PC-3 (cell line): ENCODE data around the gene C3orf33. TPM values are rescaled to one million over a fixed set of nuclear protein-coding genes. Genes with fewer than 3 reads are reported as not detected.

Source experiments
- ATAC-seq: fragments of 200-7000 bp; cut with Tn5 transposase; 2 replicates; pipeline ENCODE4 v1.9.1; 2020; ENCODE audit warnings: mild to moderate bottlenecking, moderate library complexity
- BruUV-seq: library from RNA; stranded (reverse); fragments of 400-500 nt; replicated peaks from 2 replicates; lab custom pipeline; 2021; lab: Mats Ljungman, UMichigan
- CTCF ChIA-PET: fragments of 300-600 bp; sonication (Branson Sonifier 250); formaldehyde crosslinking; loops from one replicate; lab custom pipeline; 2022; ENCODE audit warnings: antibody characterized with exemption; lab: Charles Lee
- POLR2A ChIA-PET: fragments of 300-600 bp; sonication (Branson Sonifier 250); formaldehyde crosslinking; loops from one replicate; lab custom pipeline; 2022; ENCODE audit warnings: antibody characterized with exemption; ENCODE audit not compliant: unreplicated experiment; lab: Charles Lee
- DNase-seq: peaks from one replicate; pipeline ENCODE4 v3.0.0-alpha.2; 2015
- H2AFZ ChIP-seq: fragments of 300-600 bp; sonication (generic); 2 replicates; pipeline ENCODE4 v1.6.0; 2016; ENCODE audit warnings: antibody characterized with exemption, low read length
- H3F3A ChIP-seq: fragments of 300-600 bp; sonication (generic); one replicate; pipeline ENCODE4 v1.6.0; 2017; ENCODE audit warnings: antibody characterized with exemption, low read length, control low read depth, mild to moderate bottlenecking; ENCODE audit not compliant: unreplicated experiment
- H3K27ac ChIP-seq: fragments of 300-600 bp; sonication (generic); 2 replicates; pipeline ENCODE4 v1.5.1; 2016; ENCODE audit warnings: mild to moderate bottlenecking, low read length
- H3K27me3 ChIP-seq: fragments of 300-600 bp; sonication (generic); 2 replicates; pipeline ENCODE4 v1.6.1; 2016; ENCODE audit warnings: low read length, mixed read lengths
- H3K36me3 ChIP-seq: fragments of 300-600 bp; sonication (generic); 2 replicates; pipeline ENCODE4 v1.6.1; 2016; ENCODE audit warnings: low read depth, mixed run types, low read length, mixed read lengths
- H3K4me1 ChIP-seq: fragments of 300-600 bp; sonication (generic); 2 replicates; pipeline ENCODE4 v1.5.1; 2016; ENCODE audit warnings: low read length; ENCODE audit not compliant: insufficient read depth
- H3K4me2 ChIP-seq: fragments of 300-600 bp; sonication (generic); 2 replicates; pipeline ENCODE4 v1.6.0; 2016; ENCODE audit warnings: low read length
- H3K4me3 ChIP-seq: fragments of 300-600 bp; sonication (generic); 2 replicates; pipeline ENCODE4 v1.5.1; 2016; ENCODE audit warnings: mild to moderate bottlenecking, low read length, mixed read lengths
- H3K79me2 ChIP-seq: fragments of 300-600 bp; sonication (generic); 2 replicates; pipeline ENCODE4 v1.6.1; 2017; ENCODE audit warnings: low read length, mixed read lengths
- H3K9ac ChIP-seq: fragments of 300-600 bp; sonication (generic); 2 replicates; pipeline ENCODE4 v1.6.0; 2016; ENCODE audit warnings: mild to moderate bottlenecking, low read length
- H3K9me2 ChIP-seq: fragments of 300-600 bp; sonication (generic); replicated peaks from 2 replicates; pipeline ENCODE4 v1.6.1; 2016; ENCODE audit warnings: mixed run types, low read length, mixed read lengths
- H3K9me3 ChIP-seq: fragments of 300-600 bp; sonication (generic); 2 replicates; pipeline ENCODE4 v1.6.1; 2016; ENCODE audit warnings: low read length, mixed read lengths
- H4K20me1 ChIP-seq: fragments of 300-600 bp; sonication (generic); 2 replicates; pipeline ENCODE4 v1.6.1; 2016; ENCODE audit warnings: low read length, mixed read lengths
- CTCF ChIP-seq: fragments of 300-600 bp; sonication (generic); conservative IDR thresholded peaks from 2 replicates; pipeline ENCODE4 v1.5.1; 2017; ENCODE audit warnings: antibody characterized with exemption, low read depth, mild to moderate bottlenecking, low read length
- EZH2 ChIP-seq: fragments of 300-600 bp; sonication (generic); IDR thresholded peaks from one replicate; pipeline ENCODE4 v1.6.1; 2017; ENCODE audit warnings: antibody characterized with exemption, mild to moderate bottlenecking, low read length; ENCODE audit not compliant: unreplicated experiment
- EZH2phosphoT487 ChIP-seq: fragments of 300-600 bp; sonication (generic); IDR thresholded peaks from 2 replicates; pipeline ENCODE4 v1.6.1; 2018; ENCODE audit warnings: mild to moderate bottlenecking, antibody characterized with exemption, low read length, borderline replicate concordance
- intact Hi-C: fragments of 100-400 bp; cut with micrococcal nuclease; formaldehyde crosslinking; loops from 2 replicates; pipeline ENCODE4 v1.9.0; 2023
- total RNA-seq: library from RNA; depleted of rRNA; stranded (reverse); fragments of >200 nt; gene quantifications from 2 replicates; pipeline ENCODE4 v1.2.3, GENCODE V29; 2014

The C3orf33 gene
- total RNA-seq, 1 experiment from 2014 or later: 3.5 TPM

GRCh38 chr3:155742349-155742965 lies 63.6 kb downstream of the C3orf33 start:
- no TSS peak for BruUV-seq
- ATAC-seq: no peak
- Histone ChIP-seq H3K79me2 (0 out of 2 replicates have a peak, but pooled peaks cover 7% of the 10 kb centered on the region), H2AFZ (no peak overlapping the region), H4K20me1 (no peaks in the 10 kb centered on the region), H3K4me2 (peak overlapping the region; percentile 98; the same call in 1 of the 2 replicates), H3K27me3 (no peaks in the 10 kb centered on the region), H3K9ac (no peak overlapping the region), H3K4me1 (peaks cover 28% of the 10 kb centered on the region), H3K4me3 (no peak overlapping the region; the same call in 1 of the 2 replicates), H3K27ac (no peak overlapping the region), H3K36me3 (no peaks in the 10 kb centered on the region), H3F3A (no peaks in the 10 kb centered on the region), H3K9me3 (no peaks in the 10 kb centered on the region), H3K9me2 (no peaks in the 10 kb centered on the region)
- CTCF ChIA-PET: no interaction called here
- DNase-seq: no peak
- POLR2A ChIA-PET: interaction anchor here (0.6 kb wide), 1 partner anchor 111 kb away, joined by 3 read pairs; no protein-coding TSS in a partner anchor
- TF ChIP-seq CTCF (no peak), EZH2 (no peak), EZH2phosphoT487 (no peak)
- intact Hi-C loops: no loop called here

DNA sequence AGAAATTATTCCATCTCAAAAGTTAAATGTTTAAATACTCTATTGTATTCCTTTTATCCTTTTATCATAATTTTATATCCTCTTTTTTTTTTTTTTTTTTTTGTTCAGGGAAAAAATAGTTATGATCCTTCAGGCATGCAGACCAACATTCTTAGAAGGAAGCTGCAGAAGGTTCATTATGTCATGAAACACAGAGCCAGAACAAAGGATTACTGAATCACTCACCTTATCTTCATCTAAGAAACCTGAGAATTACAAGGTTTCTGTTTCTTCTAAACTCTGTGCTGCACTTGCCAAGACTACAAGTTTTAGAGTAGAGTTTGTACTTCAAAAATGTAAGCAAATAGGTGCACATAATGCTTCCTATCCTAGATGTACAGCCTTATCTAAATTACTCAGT lies 64.5 kb downstream of the C3orf33 start:
- Histone ChIP-seq H3K27me3 (no peaks in the 10 kb centered on the region), H3K79me2 (0 out of 2 replicates have a peak, but pooled peaks cover 7% of the 10 kb centered on the region), H2AFZ (no peak overlapping the region), H3F3A (no peaks in the 10 kb centered on the region), H3K27ac (no peak overlapping the region), H3K9me3 (no peaks in the 10 kb centered on the region), H3K4me1 (peaks cover 19% of the 10 kb centered on the region), H3K4me2 (no peak overlapping the region), H3K36me3 (no peaks in the 10 kb centered on the region), H4K20me1 (no peaks in the 10 kb centered on the region), H3K9ac (no peak overlapping the region), H3K9me2 (no peaks in the 10 kb centered on the region), H3K4me3 (no peak overlapping the region)
- ChIA-PET POLR2A (no interaction called here), CTCF (no interaction called here)
- ATAC-seq: no peak
- no peak for DNase-seq
- BruUV-seq: no TSS peak
- intact Hi-C loops: no loop called here
- TF ChIP-seq EZH2phosphoT487 (no peak), CTCF (no peak), EZH2 (no peak)

DNA sequence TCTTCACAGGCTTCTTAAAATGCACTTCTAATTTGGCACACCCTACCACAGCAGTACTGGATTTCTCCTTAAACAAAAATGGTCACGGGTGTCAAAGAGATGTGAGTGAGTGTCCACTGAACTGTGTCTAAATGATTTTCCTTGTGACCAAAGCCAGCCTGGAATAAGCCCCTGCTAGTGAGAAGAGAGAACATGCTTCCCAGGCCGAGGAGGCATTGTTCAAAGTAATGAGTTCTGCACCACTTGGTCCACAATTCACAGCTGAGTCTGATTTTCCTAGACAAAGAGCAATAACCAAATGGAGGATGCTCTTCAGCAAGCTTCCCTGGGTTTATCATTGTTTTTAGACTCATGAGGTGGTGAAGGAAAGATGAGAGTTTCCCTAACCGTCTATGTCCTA lies 65.0 kb downstream of the C3orf33 start:
- Histone ChIP-seq H3K9me3 (no peaks in the 10 kb centered on the region), H3K4me2 (no peak overlapping the region), H3K79me2 (0 out of 2 replicates have a peak, but pooled peaks cover 7% of the 10 kb centered on the region), H3F3A (no peaks in the 10 kb centered on the region), H3K36me3 (no peaks in the 10 kb centered on the region), H3K27me3 (no peaks in the 10 kb centered on the region), H3K9ac (no peak overlapping the region), H3K4me1 (peaks cover 14% of the 10 kb centered on the region), H4K20me1 (no peaks in the 10 kb centered on the region), H2AFZ (no peak overlapping the region), H3K9me2 (no peaks in the 10 kb centered on the region), H3K4me3 (no peak overlapping the region), H3K27ac (no peak overlapping the region)
- no TSS peak for BruUV-seq
- intact Hi-C loops: no loop called here
- no peak for TF ChIP-seq EZH2
- TF ChIP-seq CTCF: no peak
- ATAC-seq (no peak), DNase-seq (no peak)
- POLR2A ChIA-PET: no interaction called here
- CTCF ChIA-PET: no interaction called here
